ENCODE measurements around the gene SVIP. TPM values are rescaled to one million over a fixed set of nuclear protein-coding genes. Genes with fewer than 3 reads are reported as not detected.

SVIP gene
- total and polyA plus RNA-seq, 4 donors = 7.7 to 20.5 (median 13.2) TPM

- Histone ChIP-seq H3K4me3 (no peak overlapping the region), H3K4me1 (ENCODE audit: control insufficient read depth in 5 of 5, insufficient read depth in 5 of 5, low read length in 5 of 5) (no peaks in the 10 kb centered on the region), H3K27ac (ENCODE audit: low read depth in 1 of 2, low read length in 1 of 2) (no peak overlapping the region), H3K27me3 (ENCODE audit: control insufficient read depth in 3 of 3, insufficient read depth in 3 of 3, low read length in 2 of 3) (no peaks in the 10 kb centered on the region), H3K36me3 (ENCODE audit: control insufficient read depth in 4 of 4, insufficient read depth in 4 of 4, low read length in 4 of 4) (no peaks in the 10 kb centered on the region), H3K9ac (ENCODE audit: insufficient read depth in 1 of 2, low read length in 2 of 2) (no peak overlapping the region), H3K9me3 (ENCODE audit: control insufficient read depth in 4 of 4, insufficient read depth in 3 of 4, low read length in 3 of 4) (no peaks in the 10 kb centered on the region)
- TF ChIP-seq, protein P1, sequence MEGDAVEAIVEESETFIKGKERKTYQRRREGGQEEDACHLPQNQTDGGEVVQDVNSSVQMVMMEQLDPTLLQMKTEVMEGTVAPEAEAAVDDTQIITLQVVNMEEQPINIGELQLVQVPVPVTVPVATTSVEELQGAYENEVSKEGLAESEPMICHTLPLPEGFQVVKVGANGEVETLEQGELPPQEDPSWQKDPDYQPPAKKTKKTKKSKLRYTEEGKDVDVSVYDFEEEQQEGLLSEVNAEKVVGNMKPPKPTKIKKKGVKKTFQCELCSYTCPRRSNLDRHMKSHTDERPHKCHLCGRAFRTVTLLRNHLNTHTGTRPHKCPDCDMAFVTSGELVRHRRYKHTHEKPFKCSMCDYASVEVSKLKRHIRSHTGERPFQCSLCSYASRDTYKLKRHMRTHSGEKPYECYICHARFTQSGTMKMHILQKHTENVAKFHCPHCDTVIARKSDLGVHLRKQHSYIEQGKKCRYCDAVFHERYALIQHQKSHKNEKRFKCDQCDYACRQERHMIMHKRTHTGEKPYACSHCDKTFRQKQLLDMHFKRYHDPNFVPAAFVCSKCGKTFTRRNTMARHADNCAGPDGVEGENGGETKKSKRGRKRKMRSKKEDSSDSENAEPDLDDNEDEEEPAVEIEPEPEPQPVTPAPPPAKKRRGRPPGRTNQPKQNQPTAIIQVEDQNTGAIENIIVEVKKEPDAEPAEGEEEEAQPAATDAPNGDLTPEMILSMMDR (IDR thresholded peaks at IDR 0.05; ENCODE audit: control extremely low read depth, extremely low read depth) = no peak
- ATAC-seq (ENCODE audit: insufficient read depth, low FRiP score) (no peak), DNase-seq (no peak)
These were observed 21.9 kb upstream of the SVIP start for GRCh38 chr11:22851477-22851876.

DNA sequence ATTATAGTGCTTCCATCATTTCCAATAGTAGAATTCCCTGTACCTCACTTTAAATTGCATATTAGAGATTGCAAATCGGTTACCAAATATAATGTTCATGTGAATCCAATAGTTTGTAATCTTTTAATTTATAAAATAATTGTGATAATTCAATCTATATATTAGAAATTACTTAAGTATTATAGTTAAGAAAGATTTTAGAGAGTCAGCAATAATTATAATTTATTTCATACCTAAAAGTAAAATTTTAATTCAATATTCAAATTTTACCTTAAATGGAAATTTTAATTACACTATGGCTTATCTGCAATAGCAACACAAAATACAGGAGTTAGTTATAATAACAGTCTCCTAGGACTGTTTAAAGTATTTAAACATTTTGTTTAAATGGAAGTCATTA lies 17.1 kb upstream of the SVIP start:
- ATAC-seq (ENCODE audit: insufficient read depth, low FRiP score) = no peak
- 91 to 96% methylated on average over 1 of the region's 1 CpG for WGBS, 2 donors
- Histone ChIP-seq H3K27me3 (ENCODE audit: control insufficient read depth in 3 of 3, insufficient read depth in 3 of 3, low read length in 2 of 3) (no peaks in the 10 kb centered on the region), H3K9ac (ENCODE audit: insufficient read depth in 1 of 2, low read length in 2 of 2) (no peak overlapping the region), H3K4me3 (no peak overlapping the region), H3K9me3 (ENCODE audit: control insufficient read depth in 4 of 4, insufficient read depth in 3 of 4, low read length in 3 of 4) (no peaks in the 10 kb centered on the region), H3K27ac (ENCODE audit: low read depth in 1 of 2, low read length in 1 of 2) (no peak overlapping the region), H3K4me1 (ENCODE audit: control insufficient read depth in 5 of 5, insufficient read depth in 5 of 5, low read length in 5 of 5) (no peaks in the 10 kb centered on the region), H3K36me3 (ENCODE audit: control insufficient read depth in 4 of 4, insufficient read depth in 4 of 4, low read length in 4 of 4) (no peaks in the 10 kb centered on the region)
- TF ChIP-seq, protein P1 (IDR thresholded peaks at IDR 0.05; ENCODE audit: control extremely low read depth, extremely low read depth) = no peak
- DNase-seq = no peak

GRCh38 chr11:22832315-22833015 lies 2.9 kb upstream of the SVIP start:
- ATAC-seq (ENCODE audit: insufficient read depth, low FRiP score) = no peak
- no peak overlapping the region for H3K4me3 ChIP-seq
- no peak for DNase-seq
- H3K36me3 ChIP-seq (ENCODE audit: control insufficient read depth in 4 of 4, insufficient read depth in 4 of 4, low read length in 4 of 4) = no peaks in the 10 kb centered on the region
- WGBS, 2 donors = 67 to 74% methylated on average over 3 of the region's 3 CpGs
- TF ChIP-seq, protein P1 (IDR thresholded peaks at IDR 0.05; ENCODE audit: control extremely low read depth, extremely low read depth) = no peak
- no peak overlapping the region for H3K9ac ChIP-seq (ENCODE audit: insufficient read depth in 1 of 2, low read length in 2 of 2)
- peaks cover 0 to 3% (median 0%) of the 10 kb centered on the region in 3 donors for H3K27me3 ChIP-seq (ENCODE audit: control insufficient read depth in 3 of 3, insufficient read depth in 3 of 3, low read length in 2 of 3)
- no peaks in the 10 kb centered on the region for H3K9me3 ChIP-seq (ENCODE audit: control insufficient read depth in 4 of 4, insufficient read depth in 3 of 4, low read length in 3 of 4)
- H3K4me1 ChIP-seq (ENCODE audit: control insufficient read depth in 5 of 5, insufficient read depth in 5 of 5, low read length in 5 of 5) = peaks cover 0 to 3% (median 0%) of the 10 kb centered on the region in 5 donors
- no peak overlapping the region for H3K27ac ChIP-seq (ENCODE audit: low read depth in 1 of 2, low read length in 1 of 2)

DNA sequence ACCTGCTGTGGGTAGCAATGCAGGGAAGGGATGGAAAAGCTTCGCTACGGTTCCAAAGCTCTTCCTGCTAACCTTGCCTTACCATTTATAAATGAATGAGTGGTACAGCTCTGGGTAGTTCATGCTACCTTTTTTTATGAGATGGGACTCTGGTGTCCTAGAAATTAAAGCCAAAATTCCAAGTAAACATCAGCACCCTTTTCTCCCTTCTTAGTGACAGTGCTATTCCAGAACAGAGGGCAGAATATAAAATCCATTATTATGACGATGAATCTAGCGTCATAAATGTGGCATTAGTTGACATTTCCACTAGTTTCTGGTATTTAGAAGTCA lies 447 bp upstream of the SVIP start:
- H3K4me1 ChIP-seq (ENCODE audit: control insufficient read depth in 5 of 5, insufficient read depth in 5 of 5, low read length in 5 of 5) = peaks cover 0 to 3% (median 0%) of the 10 kb centered on the region in 5 donors
- peaks cover 0 to 3% (median 0%) of the 10 kb centered on the region in 3 donors for H3K27me3 ChIP-seq (ENCODE audit: control insufficient read depth in 3 of 3, insufficient read depth in 3 of 3, low read length in 2 of 3)
- no peak overlapping the region for H3K4me3 ChIP-seq
- TF ChIP-seq, protein P1 (IDR thresholded peaks at IDR 0.05; ENCODE audit: control extremely low read depth, extremely low read depth) = no peak
- DNase-seq (no peak), ATAC-seq (ENCODE audit: insufficient read depth, low FRiP score) (no peak)
- WGBS, 2 donors = 7 to 9% methylated on average over 4 of the region's 4 CpGs
- H3K36me3 ChIP-seq (ENCODE audit: control insufficient read depth in 4 of 4, insufficient read depth in 4 of 4, low read length in 4 of 4) = peaks cover 0 to 5% (median 0%) of the 10 kb centered on the region in 4 donors
- no peaks in the 10 kb centered on the region for H3K9me3 ChIP-seq (ENCODE audit: control insufficient read depth in 4 of 4, insufficient read depth in 3 of 4, low read length in 3 of 4)
- no peak overlapping the region for H3K9ac ChIP-seq (ENCODE audit: insufficient read depth in 1 of 2, low read length in 2 of 2)
- no peak overlapping the region for H3K27ac ChIP-seq (ENCODE audit: low read depth in 1 of 2, low read length in 1 of 2)

Measured in lung (tissue), 12 donors.